HepG2 (cell line): ENCODE results near the gene LAMA5. TPM values are rescaled to one million over a fixed set of nuclear protein-coding genes. Genes with fewer than 3 reads are reported as not detected.

Source experiments
- AHR ChIP-seq: IDR thresholded peaks from 2 replicates; pipeline ENCODE4 v1.6.1; 2018; ENCODE audit warnings: missing genetic modification reagents, missing compliant biosample characterization
- AKAP8 ChIP-seq: sonication (generic); formaldehyde crosslinking; IDR thresholded peaks from 2 replicates; pipeline ENCODE4 v1.5.1; 2020; ENCODE audit warnings: mild to moderate bottlenecking, missing genetic modification reagents
- DMTF1 ChIP-seq: sonication (generic); formaldehyde crosslinking; IDR thresholded peaks from 2 replicates; pipeline ENCODE4 v1.4.0; 2020; ENCODE audit warnings: mild to moderate bottlenecking, missing genetic modification reagents
- DR1 ChIP-seq: sonication (generic); formaldehyde crosslinking; IDR thresholded peaks from 2 replicates; pipeline ENCODE4 v1.8.0; 2021; ENCODE audit warnings: mild to moderate bottlenecking, missing genetic modification reagents, inconsistent platforms
- PHF21A ChIP-seq: sonication (generic); formaldehyde crosslinking; IDR thresholded peaks from 2 replicates; pipeline ENCODE4 v1.5.0; 2020; ENCODE audit warnings: mild to moderate bottlenecking, missing genetic modification reagents
- SMAD1 ChIP-seq: sonication (generic); formaldehyde crosslinking; IDR thresholded peaks from 2 replicates; pipeline ENCODE4 v1.4.0; 2020; ENCODE audit warnings: missing genetic modification reagents, low read depth, mild to moderate bottlenecking, borderline replicate concordance
- SMAD3 ChIP-seq: sonication (generic); formaldehyde crosslinking; IDR thresholded peaks from 2 replicates; pipeline ENCODE4 v1.4.0; 2020; ENCODE audit warnings: missing genetic modification reagents
- SOX5 ChIP-seq: IDR thresholded peaks from 2 replicates; pipeline ENCODE4 v1.6.1; 2016; ENCODE audit warnings: borderline replicate concordance
- SP2 ChIP-seq: sonication (generic); formaldehyde crosslinking; IDR thresholded peaks from 2 replicates; pipeline ENCODE4 v1.5.1; 2020; ENCODE audit warnings: mild to moderate bottlenecking, missing genetic modification reagents
- SRSF1 ChIP-seq: fragments of 200-400 bp; formaldehyde crosslinking; optimal IDR thresholded peaks from 2 replicates; pipeline ENCODE3; 2017; ENCODE audit warnings: mild to moderate bottlenecking, low read depth, low read length, moderate library complexity
- TEAD2 ChIP-seq: sonication (generic); formaldehyde crosslinking; IDR thresholded peaks from 2 replicates; pipeline ENCODE4 v1.9.0; 2021; ENCODE audit warnings: missing genetic modification reagents
- THAP8 ChIP-seq: sonication (generic); formaldehyde crosslinking; IDR thresholded peaks from 2 replicates; pipeline ENCODE4 v1.5.1; 2020; ENCODE audit warnings: missing genetic modification reagents, mild to moderate bottlenecking, borderline replicate concordance
- ZBTB44 ChIP-seq: sonication (generic); formaldehyde crosslinking; IDR thresholded peaks from 2 replicates; pipeline ENCODE4 v1.4.0; 2020; ENCODE audit warnings: missing genetic modification reagents
- ZEB1 ChIP-seq: IDR thresholded peaks from 2 replicates; pipeline ENCODE4 v1.6.1; 2012; ENCODE audit warnings: mild to moderate bottlenecking, low read depth, inconsistent platforms; ENCODE audit not compliant: insufficient replicate concordance
- ZMYM2 ChIP-seq: sonication (generic); formaldehyde crosslinking; IDR thresholded peaks from 2 replicates; pipeline ENCODE4 v1.8.0; 2022; ENCODE audit warnings: mild to moderate bottlenecking, missing genetic modification reagents
- ZNF326 ChIP-seq: sonication (generic); formaldehyde crosslinking; IDR thresholded peaks from 2 replicates; pipeline ENCODE4 v1.4.0; 2020; ENCODE audit warnings: missing genetic modification reagents, borderline replicate concordance
- ZNF354B ChIP-seq: sonication (generic); formaldehyde crosslinking; IDR thresholded peaks from 2 replicates; pipeline ENCODE4 v1.8.0; 2022; ENCODE audit warnings: mild to moderate bottlenecking, missing genetic modification reagents
- ZNF552 ChIP-seq: sonication (generic); formaldehyde crosslinking; IDR thresholded peaks from 2 replicates; pipeline ENCODE4 v1.9.0; 2022; ENCODE audit warnings: missing genetic modification reagents, mild to moderate bottlenecking, borderline replicate concordance
- ZNF563 ChIP-seq: sonication (generic); formaldehyde crosslinking; IDR thresholded peaks from 2 replicates; pipeline ENCODE4 v1.8.0; 2022; ENCODE audit warnings: mild to moderate bottlenecking, moderate library complexity, missing genetic modification reagents
- ZNF577 ChIP-seq: sonication (generic); formaldehyde crosslinking; IDR thresholded peaks from 2 replicates; pipeline ENCODE4 v1.4.0; 2020; ENCODE audit warnings: mild to moderate bottlenecking, low read depth, missing genetic modification reagents, borderline replicate concordance
- ZNF672 ChIP-seq: sonication (generic); formaldehyde crosslinking; IDR thresholded peaks from 2 replicates; pipeline ENCODE4 v1.8.1; 2022; ENCODE audit warnings: missing genetic modification reagents
- ZNF704 ChIP-seq: sonication (generic); formaldehyde crosslinking; IDR thresholded peaks from 2 replicates; pipeline ENCODE4 v1.8.1; 2023; ENCODE audit warnings: mild to moderate bottlenecking, inconsistent platforms, moderate library complexity, missing genetic modification reagents, borderline replicate concordance
- polyA plus RNA-seq, 8 experiments: library from polyadenylated mRNA; depleted of rRNA in 3 of 8; stranded (reverse) in 7 of 8; unstranded in 1 of 8; fragments of >200 nt; fragmentation: Illumina TruSeq in 4 of 8; extraction: Trizol in 4 of 8; gene quantifications; 2 replicates each; pipeline versions ENCODE4 v1.2.1 to v1.2.3, GENCODE V29; 2011 to 2016; ENCODE audit warnings: low read depth in 4 of 8, missing spikeins in 1 of 8, mixed read lengths in 1 of 8; ENCODE audit not compliant: insufficient read depth in 1 of 8
- total RNA-seq, 5 experiments: library from RNA; depleted of rRNA; stranded (reverse); fragments of >200 nt; fragmentation: Illumina TruSeq; extraction: Trizol; gene quantifications; 2 replicates each; pipeline ENCODE4 v1.2.3, GENCODE V29; 2016; ENCODE audit warnings: low read depth in 1 of 5

LAMA5 gene
- total and polyA plus RNA-seq, 2 of the 13 experiments (the other 11 are each of a cell fraction or from before 2014, with no cell fraction given), result 21.0 to 44.7 TPM

- TF ChIP-seq THAP8 (peak; percentile 56; the same call in 1 of the 2 replicates), AKAP8 (CRISPR knock-in tag) (peak; percentile 36; the same call in 1 of the 2 replicates), SOX5 (CRISPR knock-in tag) (peak; percentile 17; the same call in 1 of the 2 replicates), ZNF326 (CRISPR knock-in tag) (0 out of 2 replicates have a peak, but pooled peaks have one; percentile 47), DR1 (CRISPR knock-in tag) (peak; percentile 33), SMAD1 (0 out of 2 replicates have a peak, but pooled peaks have one; percentile 33), AHR (CRISPR knock-in tag) (peak; percentile 82; the same call in 1 of the 2 replicates), ZNF354B (CRISPR knock-in tag) (no peak), ZNF704 (CRISPR knock-in tag) (peak; percentile 97), ZNF577 (CRISPR knock-in tag) (peak; percentile 57; the same call in 1 of the 2 replicates), SRSF1 (peak; percentile 90), ZMYM2 (CRISPR knock-in tag) (no peak; the same call in 1 of the 2 replicates), ZNF672 (0 out of 2 replicates have a peak, but pooled peaks have one; percentile 52), ZEB1 (peak; percentile 77), DMTF1 (no peak), ZBTB44 (CRISPR knock-in tag) (peak; percentile 31; the same call in 1 of the 2 replicates), SMAD3 (CRISPR knock-in tag) (peak; percentile 18; the same call in 1 of the 2 replicates), SP2 (peak; percentile 36; the same call in 1 of the 2 replicates), PHF21A (peak; percentile 75; the same call in 1 of the 2 replicates), ZNF563 (CRISPR knock-in tag) (peak; percentile 76; the same call in 1 of the 2 replicates), TEAD2 (CRISPR knock-in tag) (peak; percentile 75; the same call in 1 of the 2 replicates), ZNF552 (CRISPR knock-in tag) (no peak; the same call in 1 of the 2 replicates)
These were observed 700 bp upstream of the LAMA5 start (continued) for GRCh38 chr20:62367633-62368391.
